GM12872 (cell line): Measurements from ENCODE around the gene PTTG1IP.

Experiments
- TF ChIP-seq, protein P1 (sequence below): IDR thresholded peaks from 3 replicates; pipeline ENCODE4 v1.5.1; 2011; ENCODE audit warnings: low read depth, mild to moderate bottlenecking, low read length, moderate library complexity; ENCODE audit not compliant: insufficient read depth

Gene PTTG1IP

GRCh38 chr21:44828362-44829056 is 45.0 kb downstream of the PTTG1IP start:
- TF ChIP-seq, protein P1, sequence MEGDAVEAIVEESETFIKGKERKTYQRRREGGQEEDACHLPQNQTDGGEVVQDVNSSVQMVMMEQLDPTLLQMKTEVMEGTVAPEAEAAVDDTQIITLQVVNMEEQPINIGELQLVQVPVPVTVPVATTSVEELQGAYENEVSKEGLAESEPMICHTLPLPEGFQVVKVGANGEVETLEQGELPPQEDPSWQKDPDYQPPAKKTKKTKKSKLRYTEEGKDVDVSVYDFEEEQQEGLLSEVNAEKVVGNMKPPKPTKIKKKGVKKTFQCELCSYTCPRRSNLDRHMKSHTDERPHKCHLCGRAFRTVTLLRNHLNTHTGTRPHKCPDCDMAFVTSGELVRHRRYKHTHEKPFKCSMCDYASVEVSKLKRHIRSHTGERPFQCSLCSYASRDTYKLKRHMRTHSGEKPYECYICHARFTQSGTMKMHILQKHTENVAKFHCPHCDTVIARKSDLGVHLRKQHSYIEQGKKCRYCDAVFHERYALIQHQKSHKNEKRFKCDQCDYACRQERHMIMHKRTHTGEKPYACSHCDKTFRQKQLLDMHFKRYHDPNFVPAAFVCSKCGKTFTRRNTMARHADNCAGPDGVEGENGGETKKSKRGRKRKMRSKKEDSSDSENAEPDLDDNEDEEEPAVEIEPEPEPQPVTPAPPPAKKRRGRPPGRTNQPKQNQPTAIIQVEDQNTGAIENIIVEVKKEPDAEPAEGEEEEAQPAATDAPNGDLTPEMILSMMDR: no peak

DNA sequence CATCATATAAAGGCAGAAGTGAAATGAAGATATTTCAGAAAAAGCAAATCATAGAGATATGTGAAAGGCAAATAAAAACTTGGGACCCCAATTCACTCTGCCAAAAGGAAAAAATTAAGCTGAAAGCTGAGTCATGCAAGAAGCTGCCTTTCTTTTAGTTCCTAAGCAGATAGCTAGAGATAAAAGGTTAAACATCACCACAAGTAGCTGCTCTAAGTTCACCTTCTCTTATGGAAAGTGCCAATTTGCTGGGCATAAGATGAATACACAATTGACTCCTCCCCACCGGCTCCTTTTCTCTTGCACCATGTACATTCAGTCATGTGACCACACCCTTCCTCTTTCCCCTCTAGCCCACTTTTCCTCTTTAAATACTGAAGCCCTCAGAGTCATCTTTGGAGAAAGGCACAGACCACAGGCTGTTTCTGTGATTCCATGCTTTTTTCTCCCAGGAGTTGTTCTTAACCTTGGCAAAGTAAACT is 50.3 kb downstream of the PTTG1IP start:
- TF ChIP-seq, protein P1: no peak

DNA sequence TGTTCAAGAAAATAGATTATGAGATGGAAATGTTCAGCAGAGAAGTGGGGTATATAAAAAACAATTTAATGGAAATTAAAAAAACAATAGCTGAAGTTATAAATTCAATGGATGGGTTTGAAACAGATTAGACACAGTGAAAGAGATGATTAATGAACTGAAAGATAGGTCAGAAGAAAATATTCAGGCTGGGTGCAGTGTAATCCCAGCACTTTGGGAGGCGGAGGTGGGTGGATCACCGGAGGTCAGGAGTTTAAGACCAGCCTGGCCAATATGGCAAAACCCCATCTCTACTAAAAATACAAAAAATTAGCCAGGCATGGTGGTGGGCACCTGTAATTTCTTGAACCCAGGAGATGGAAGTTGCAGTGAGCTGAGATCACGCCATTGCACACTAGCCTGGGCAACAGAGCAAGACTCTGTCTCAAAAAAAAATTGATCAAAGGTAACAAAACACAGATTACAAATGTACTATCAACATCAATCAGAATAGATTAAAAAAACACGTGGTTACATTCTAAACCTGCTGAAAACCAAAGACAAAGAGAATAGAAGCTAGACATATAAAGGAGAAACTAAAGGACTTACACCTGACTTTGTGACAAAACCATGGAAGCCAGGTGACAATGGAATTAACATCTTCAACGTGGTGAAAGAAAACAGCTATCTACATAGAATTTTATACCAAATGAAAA is 50.9 kb downstream of the PTTG1IP start:
- TF ChIP-seq, protein P1: no peak

GRCh38 chr21:44820851-44821250 is 52.6 kb downstream of the PTTG1IP start:
- TF ChIP-seq, protein P1: no peak

- TF ChIP-seq, protein P1: no peak
Measured at GRCh38 chr21:44819283-44820243, 53.9 kb downstream of the PTTG1IP start.

DNA sequence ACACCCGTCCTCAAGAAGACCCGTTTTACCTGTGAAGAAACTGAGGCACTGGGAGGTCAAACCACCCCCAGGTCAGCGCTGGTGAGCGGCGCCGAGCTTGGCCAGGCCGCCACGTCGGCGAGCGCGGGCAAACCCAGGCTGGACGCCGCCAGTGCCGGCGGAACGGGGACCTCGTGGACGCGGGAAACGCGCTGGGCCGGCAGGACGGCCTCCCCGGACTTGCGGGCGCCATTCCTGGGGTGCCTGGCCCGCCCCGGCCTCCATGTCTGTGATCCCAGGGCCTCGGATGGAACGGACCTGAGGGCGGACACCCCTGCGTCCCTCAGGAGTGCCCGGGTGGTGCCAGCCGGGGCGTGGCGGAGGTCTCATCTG is 54.9 kb downstream of the PTTG1IP start:
- TF ChIP-seq, protein P1: no peak
